CD4-positive, alpha-beta T cell (primary cell): ENCODE measurements around the gene ASXL2. TPM values are rescaled to one million over a fixed set of nuclear protein-coding genes. Genes with fewer than 3 reads are reported as not detected.

ENCODE experiments used
- ATAC-seq: fragments of 200-7000 bp; cut with Tn5 transposase; one replicate; pipeline ENCODE4 v1.10.0; 2022; ENCODE audit warnings: mild to moderate bottlenecking; ENCODE audit not compliant: poor library complexity
- CTCF ChIA-PET: fragments of 350-600 bp; sonication (Branson Sonifier 250); formaldehyde crosslinking; loops from one replicate; lab custom pipeline; 2021; ENCODE audit warnings: antibody characterized with exemption, inconsistent platforms; lab: Charles Lee
- POLR2A ChIA-PET: fragments of 350-600 bp; sonication (Branson Sonifier 250); formaldehyde crosslinking; loops from one replicate; lab custom pipeline; 2021; ENCODE audit warnings: antibody characterized with exemption, inconsistent platforms; lab: Charles Lee
- DNase-seq, 14 experiments: peaks; one replicate each; pipeline ENCODE4 v3.0.0-alpha.2; 2013 to 2020; ENCODE audit warnings: mixed read lengths in 2 of 14
- H3K27ac ChIP-seq, 2 donors: one replicate each; pipeline versions ENCODE4 v1.5.1 to v1.7.0; 2013; ENCODE audit warnings: low read length in 2 of 2, low read depth in 1 of 2, mild to moderate bottlenecking in 1 of 2
- H3K27me3 ChIP-seq, 2 experiments: 1 replicate in 1 of 2; 2 replicates in 1 of 2; pipeline versions ENCODE4 v1.6.1 to v1.7.0; 2013; ENCODE audit warnings: low read length in 2 of 2, control low read depth in 1 of 2, mild to moderate bottlenecking in 1 of 2, moderate library complexity in 1 of 2; ENCODE audit not compliant: insufficient read depth in 2 of 2, control insufficient read depth in 1 of 2
- H3K36me3 ChIP-seq: one replicate; pipeline ENCODE4 v1.6.1; 2013; ENCODE audit warnings: low read length, control low read depth; ENCODE audit not compliant: insufficient read depth
- H3K4me1 ChIP-seq: one replicate; pipeline ENCODE4 v1.6.1; 2013; ENCODE audit warnings: low read length, control low read depth; ENCODE audit not compliant: insufficient read depth
- H3K4me3 ChIP-seq: one replicate; pipeline ENCODE4 v1.5.1; 2013; ENCODE audit warnings: mild to moderate bottlenecking, low read length, moderate library complexity
- H3K9me3 ChIP-seq, 2 experiments: 1 replicate in 1 of 2; 2 replicates in 1 of 2; pipeline versions ENCODE4 v1.6.1 to v1.7.0; 2013; ENCODE audit warnings: low read length in 2 of 2, mild to moderate bottlenecking in 2 of 2, control low read depth in 1 of 2, moderate library complexity in 1 of 2; ENCODE audit not compliant: control insufficient read depth in 1 of 2, insufficient read depth in 1 of 2
- H3K27ac Mint-ChIP-seq: one replicate; pipeline ENCODE4 v1.8.0; 2020; ENCODE audit warnings: mixed read lengths
- H3K27me3 Mint-ChIP-seq: one replicate; pipeline ENCODE4 v1.8.0; 2021; ENCODE audit warnings: mixed read lengths
- H3K36me3 Mint-ChIP-seq: one replicate; pipeline ENCODE4 v1.8.0; 2021; ENCODE audit warnings: low read depth, mixed read lengths
- H3K4me1 Mint-ChIP-seq: one replicate; pipeline ENCODE4 v1.8.0; 2021; ENCODE audit warnings: low read depth, mixed read lengths
- H3K4me3 Mint-ChIP-seq: one replicate; pipeline ENCODE4 v1.8.0; 2020; ENCODE audit warnings: mild to moderate bottlenecking, mixed read lengths
- H3K9me3 Mint-ChIP-seq: one replicate; pipeline ENCODE4 v1.8.0; 2020; ENCODE audit warnings: mixed read lengths
- CTCF ChIP-seq: fragments of 200-600 bp; IDR thresholded peaks from one replicate; pipeline ENCODE4 v1.8.0; 2022; ENCODE audit warnings: antibody characterized with exemption, mild to moderate bottlenecking
- intact Hi-C, 2 experiments: fragments of 100-400 bp; cut with DNase I in 1 of 2; cut with micrococcal nuclease in 1 of 2; formaldehyde crosslinking; loops; one replicate each; pipeline versions ENCODE4 v1.15.1 to v1.9.0; 2023 to 2025; cut with DNase I, micrococcal nuclease
- total RNA-seq, 174 experiments: library from RNA in 2 of 174; stranded (reverse) in 2 of 174; gene quantifications; one replicate each; pipeline ENCODE4 v1.2.3 and lab custom pipeline; 2021 to 2026

The ASXL2 gene
- total RNA-seq, 2 experiments from 2014 or later: 15.1 to 17.2 TPM

- no peak for ATAC-seq
- H3K27me3 ChIP-seq: no peaks in the 10 kb centered on the region
- peaks cover 57% of the 10 kb centered on the region for H3K36me3 Mint-ChIP-seq
- ChIA-PET POLR2A (no interaction called here), CTCF (no interaction called here)
- peaks cover 27% of the 10 kb centered on the region for H3K4me1 Mint-ChIP-seq
- H3K9me3 ChIP-seq: no peaks in the 10 kb centered on the region
- DNase-seq: no peak
- H3K27me3 Mint-ChIP-seq: no peaks in the 10 kb centered on the region
- no peak overlapping the region for H3K27ac Mint-ChIP-seq
- H3K36me3 ChIP-seq: peaks cover 35% of the 10 kb centered on the region
- H3K4me3 ChIP-seq: no peak overlapping the region
- peaks cover 17% of the 10 kb centered on the region for H3K4me1 ChIP-seq
- H3K9me3 Mint-ChIP-seq: no peaks in the 10 kb centered on the region
- no peak overlapping the region for H3K27ac ChIP-seq
- intact Hi-C loops: no loop called here
- no peak overlapping the region for H3K4me3 Mint-ChIP-seq
- no peak for TF ChIP-seq CTCF
These were observed 137.4 kb downstream of the ASXL2 start for GRCh38 chr2:25740810-25741381.

- H3K9me3 ChIP-seq: no peaks in the 10 kb centered on the region
- H3K27me3 Mint-ChIP-seq: no peaks in the 10 kb centered on the region
- no peak for ATAC-seq
- intact Hi-C loops: no loop called here
- H3K4me1 ChIP-seq: peaks cover 12% of the 10 kb centered on the region
- no peak overlapping the region for H3K27ac ChIP-seq
- H3K4me1 Mint-ChIP-seq: peaks cover 16% of the 10 kb centered on the region
- H3K27me3 ChIP-seq: no peaks in the 10 kb centered on the region
- POLR2A ChIA-PET: no interaction called here
- CTCF ChIA-PET: no interaction called here
- H3K4me3 ChIP-seq: no peak overlapping the region
- peaks cover 21% of the 10 kb centered on the region for H3K36me3 ChIP-seq
- no peak for TF ChIP-seq CTCF
- H3K4me3 Mint-ChIP-seq: no peak overlapping the region
- no peak overlapping the region for H3K27ac Mint-ChIP-seq
- no peak for DNase-seq
- H3K36me3 Mint-ChIP-seq: peaks cover 38% of the 10 kb centered on the region
- H3K9me3 Mint-ChIP-seq: no peaks in the 10 kb centered on the region
These were observed 139.6 kb downstream of the ASXL2 start for GRCh38 chr2:25738383-25739343.

GRCh38 chr2:25736899-25737515, 141.3 kb downstream of the ASXL2 start:
- intact Hi-C loops: no loop called here
- Histone ChIP-seq H3K36me3 (peaks cover 6% of the 10 kb centered on the region), H3K4me3 (no peak overlapping the region), H3K27me3 (no peaks in the 10 kb centered on the region), H3K9me3 (no peaks in the 10 kb centered on the region), H3K27ac (no peak overlapping the region), H3K4me1 (no peaks in the 10 kb centered on the region)
- Mint-ChIP-seq H3K27me3 (no peaks in the 10 kb centered on the region), H3K4me3 (no peak overlapping the region), H3K9me3 (no peaks in the 10 kb centered on the region), H3K4me1 (no peaks in the 10 kb centered on the region), H3K36me3 (peaks cover 22% of the 10 kb centered on the region), H3K27ac (no peak overlapping the region)
- DNase-seq: no peak
- ChIA-PET CTCF (no interaction called here), POLR2A (no interaction called here)
- TF ChIP-seq CTCF: no peak
- no peak for ATAC-seq
